ENCODE measurements around the gene PLA2G12B.

The PLA2G12B gene

DNA sequence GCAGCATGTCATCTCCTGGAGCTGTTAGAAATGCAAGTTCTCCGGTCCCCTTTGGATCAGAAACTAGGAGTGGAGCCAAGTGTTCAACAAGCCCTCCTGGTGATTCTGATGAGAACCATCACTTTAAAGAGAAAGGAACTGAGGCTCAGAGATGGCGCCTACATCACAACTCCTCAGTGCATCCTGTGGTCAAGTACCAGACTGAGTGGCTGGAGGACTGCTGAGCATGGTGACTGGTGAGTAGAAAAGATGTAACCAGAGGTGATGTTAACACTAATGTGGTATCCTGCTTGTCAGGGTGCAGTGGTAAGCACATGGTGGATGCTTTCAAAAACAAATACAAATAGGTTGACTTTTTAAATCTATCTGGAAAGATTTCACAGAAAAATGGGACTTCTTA, 64.5 kb downstream of the PLA2G12B start:
- no peak for DNase-seq (ENCODE audit: low read depth)

DNA sequence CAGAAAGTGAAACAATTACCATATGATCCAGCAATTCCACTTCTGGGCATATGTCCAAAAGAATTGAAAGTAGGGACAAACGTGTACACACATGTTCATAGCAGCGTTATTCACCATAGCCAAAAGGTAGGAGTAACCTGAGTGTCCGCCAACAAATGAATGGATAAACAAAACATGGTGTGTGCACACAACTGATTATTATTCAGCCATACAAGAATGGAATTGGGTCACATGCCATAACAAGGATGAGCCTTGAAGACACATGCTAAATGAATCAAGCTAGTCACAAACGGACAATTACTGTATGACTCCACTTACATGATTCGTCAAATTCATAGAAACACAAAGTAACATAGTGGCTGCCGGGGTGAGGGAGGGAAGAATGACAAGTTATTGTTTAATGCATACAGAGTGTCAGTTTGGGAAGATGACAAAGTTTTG, 65.2 kb downstream of the PLA2G12B start:
- DNase-seq (ENCODE audit: low read depth), result no peak

DNA sequence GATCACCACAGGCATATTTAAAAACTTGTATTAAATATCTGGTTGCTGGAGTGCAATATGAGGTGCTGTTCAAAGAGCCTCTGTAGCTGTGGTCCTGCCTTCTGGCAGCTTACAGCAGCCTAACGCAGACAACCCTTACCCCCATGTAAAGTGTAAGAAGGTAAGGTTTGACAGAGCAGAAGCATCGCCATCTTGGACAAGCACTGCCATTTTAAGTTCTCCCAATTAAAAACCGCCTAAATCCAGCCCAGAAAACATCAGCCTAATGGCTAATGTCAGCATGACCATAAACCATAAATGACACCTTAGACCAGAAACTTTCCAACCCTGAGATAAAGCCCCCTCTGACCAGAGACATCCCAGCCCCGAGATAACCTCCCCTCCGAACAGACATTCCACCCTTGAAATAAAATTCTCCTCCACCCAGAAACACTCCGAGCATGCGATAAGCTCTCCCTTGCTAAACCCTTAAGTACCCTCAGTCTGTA, 66.4 kb downstream of the PLA2G12B start:
- DNase-seq (ENCODE audit: low read depth), result no peak

DNA sequence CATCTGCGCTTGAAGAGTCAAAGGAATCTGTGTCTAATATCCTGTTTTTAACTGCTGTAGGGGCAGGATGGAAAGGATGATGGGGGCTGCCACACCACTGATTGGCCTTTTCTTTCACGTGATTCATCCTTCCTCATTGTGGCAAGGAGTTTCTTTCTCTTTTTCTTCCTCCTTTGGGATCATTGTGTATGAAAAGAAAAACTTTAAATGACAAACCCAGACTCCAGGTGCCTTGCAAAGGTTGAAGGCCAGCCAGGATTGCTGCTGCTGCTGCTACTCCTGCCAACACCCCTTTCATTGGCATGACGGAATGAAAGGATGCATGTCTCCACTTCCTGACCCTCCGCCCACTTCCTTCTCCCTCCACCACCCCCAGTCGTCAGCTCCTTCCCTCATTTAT, 67.6 kb downstream of the PLA2G12B start:
- no peak for DNase-seq (ENCODE audit: low read depth)

DNA sequence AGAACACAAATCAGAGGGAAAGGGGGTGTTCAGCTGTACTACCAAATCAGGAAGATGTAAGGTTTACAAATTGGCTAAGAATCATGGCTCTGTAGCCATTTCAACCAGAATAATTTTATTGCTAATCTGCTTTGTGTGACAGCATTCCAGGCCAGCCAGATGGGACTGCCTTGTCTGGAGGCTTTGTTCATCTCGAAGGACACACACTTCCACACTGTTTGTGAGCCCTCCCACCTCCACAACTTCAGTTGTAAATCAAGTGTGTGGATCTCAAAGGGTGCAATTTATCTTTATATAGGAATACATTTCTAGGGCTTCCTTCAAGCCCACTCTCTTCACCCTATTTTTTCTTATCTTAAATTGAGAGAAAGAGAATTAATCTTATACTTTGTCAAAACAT, 68.0 kb downstream of the PLA2G12B start:
- DNase-seq (ENCODE audit: low read depth), result no peak

DNA sequence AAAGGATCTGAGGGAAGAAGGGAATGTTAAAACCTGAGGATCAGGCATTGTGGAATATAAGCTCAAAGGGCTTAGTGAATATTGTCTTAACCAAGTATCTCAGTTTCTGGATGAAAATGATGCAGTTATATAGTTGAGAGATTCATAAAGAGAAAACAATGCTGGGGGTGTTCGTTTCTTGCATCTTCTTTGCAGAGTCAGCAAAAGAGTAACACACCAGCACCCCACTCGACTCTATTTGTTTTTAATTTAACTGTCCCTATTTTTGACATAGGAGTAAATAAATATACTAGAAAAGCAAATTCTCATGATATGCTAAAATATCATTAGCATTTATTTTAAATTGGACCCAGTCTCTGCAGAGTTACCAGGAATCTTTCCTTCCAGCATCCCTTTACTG, 68.7 kb downstream of the PLA2G12B start:
- no peak for DNase-seq (ENCODE audit: low read depth)

Measured in T follicular helper cell (primary cell).